Stromal cell of bone marrow (primary cell): ENCODE results near the gene KCNJ2.
A peak's percentile ranks its signal among the peaks of the same experiment; 100 is the strongest.

Experiments used
- DNase-seq: peaks from one replicate; pipeline ENCODE4 v3.0.0-alpha.2; 2012; ENCODE audit warnings: low read depth

KCNJ2 gene

GRCh38 chr17:70168977-70169708, at the start of gene KCNJ2:
Gene KCNJ2, plus strand, starts transcription at chr17:70169532. Its CDS starts 5,508 bp downstream, at chr17:70175040.
- DNase-seq: peak; percentile 66

- no peak for DNase-seq
Measured at GRCh38 chr17:70119545-70119944, 49.8 kb upstream of the KCNJ2 start.

- DNase-seq: no peak
Measured at GRCh38 chr17:70119983-70120382, 49.3 kb upstream of the KCNJ2 start.

- DNase-seq: no peak
Measured at GRCh38 chr17:70120425-70120824, 48.9 kb upstream of the KCNJ2 start.

GRCh38 chr17:70121126-70121525, 48.2 kb upstream of the KCNJ2 start:
- DNase-seq: no peak

GRCh38 chr17:70123193-70123592, 46.1 kb upstream of the KCNJ2 start:
- no peak for DNase-seq

- no peak for DNase-seq
Measured at GRCh38 chr17:70124723-70125122, 44.6 kb upstream of the KCNJ2 start.

- no peak for DNase-seq
Measured at GRCh38 chr17:70127221-70127873, 42.0 kb upstream of the KCNJ2 start.

- no peak for DNase-seq
Measured at GRCh38 chr17:70128727-70129238, 40.5 kb upstream of the KCNJ2 start.

- no peak for DNase-seq
Measured at GRCh38 chr17:70130289-70130688, 39.0 kb upstream of the KCNJ2 start.

GRCh38 chr17:70132505-70132904, 36.8 kb upstream of the KCNJ2 start:
- DNase-seq: no peak

- no peak for DNase-seq
Measured at GRCh38 chr17:70134042-70134441, 35.3 kb upstream of the KCNJ2 start.

GRCh38 chr17:70134777-70135176, 34.6 kb upstream of the KCNJ2 start:
- DNase-seq: no peak

GRCh38 chr17:70136131-70136530, 33.2 kb upstream of the KCNJ2 start:
- no peak for DNase-seq

GRCh38 chr17:70137451-70138230, 31.7 kb upstream of the KCNJ2 start:
- peak; percentile 95 for DNase-seq

GRCh38 chr17:70138291-70138865, 31.0 kb upstream of the KCNJ2 start:
- peak; percentile 36 for DNase-seq

GRCh38 chr17:70139449-70139993, 29.8 kb upstream of the KCNJ2 start:
- no peak for DNase-seq

GRCh38 chr17:70144260-70144846, 25.0 kb upstream of the KCNJ2 start:
- no peak for DNase-seq

GRCh38 chr17:70153210-70153609, 16.1 kb upstream of the KCNJ2 start:
- no peak for DNase-seq

GRCh38 chr17:70157151-70157550, 12.2 kb upstream of the KCNJ2 start:
- DNase-seq: no peak

GRCh38 chr17:70158180-70158579, 11.2 kb upstream of the KCNJ2 start:
- no peak for DNase-seq

GRCh38 chr17:70158591-70158990, 10.7 kb upstream of the KCNJ2 start:
- DNase-seq: no peak
